GM21367 (cell line): ENCODE results near the gene RNGTT.
"Not testable (repeated sequence)": the region's sequence is repeated elsewhere in the genome, so short reads cannot be mapped to it uniquely, and the experiment has no call there.

Experiments used
- ATAC-seq: cut with Tn5 transposase; IDR thresholded peaks from one replicate; pipeline ENCODE4 v1.9.1; 2021; ENCODE audit not compliant: unreplicated experiment

The RNGTT gene

DNA sequence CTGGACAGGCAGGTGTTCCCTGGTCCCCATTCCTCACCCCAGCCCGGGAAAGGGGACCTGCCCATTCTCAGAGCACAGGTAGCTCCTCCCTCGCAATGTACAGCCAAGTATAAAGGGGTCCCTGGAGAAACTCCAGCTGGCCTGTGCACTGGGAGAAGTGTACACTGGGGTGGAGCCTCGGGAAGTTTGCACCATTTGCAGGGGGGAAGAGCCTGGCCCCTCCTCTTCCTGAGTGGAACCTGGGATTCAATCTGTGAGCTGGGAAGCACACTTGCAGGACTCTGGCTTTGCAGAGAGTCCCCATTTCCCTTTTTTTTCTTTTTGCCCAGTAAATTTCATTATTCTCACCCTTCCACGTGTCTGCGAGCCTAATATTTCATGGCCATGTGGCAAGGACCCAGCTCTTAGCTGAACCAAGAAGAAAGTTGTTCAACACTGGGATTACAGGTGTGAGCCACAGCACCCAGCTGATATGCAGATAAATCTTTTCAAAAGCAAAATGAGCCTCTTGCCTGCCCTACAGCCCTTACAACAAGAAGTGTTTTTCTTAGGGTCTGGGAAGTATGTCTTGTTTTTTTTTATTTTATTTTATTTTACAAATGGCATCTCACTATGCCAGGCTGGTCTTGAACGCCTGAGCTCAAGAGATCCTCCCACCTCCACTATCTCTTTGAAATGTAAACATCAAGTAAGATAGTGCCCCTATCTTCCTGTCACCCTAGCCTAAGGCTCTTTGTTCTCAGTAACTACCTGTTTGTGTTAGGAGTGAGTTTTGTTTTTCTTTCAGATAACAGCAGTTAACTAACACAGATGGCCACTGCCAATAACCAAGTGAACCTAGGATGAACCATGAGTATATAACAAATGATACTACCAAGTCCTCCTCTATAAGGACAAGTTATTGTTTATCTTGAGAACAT is 9.3 kb upstream of the RNGTT start:
- no peak for ATAC-seq

DNA sequence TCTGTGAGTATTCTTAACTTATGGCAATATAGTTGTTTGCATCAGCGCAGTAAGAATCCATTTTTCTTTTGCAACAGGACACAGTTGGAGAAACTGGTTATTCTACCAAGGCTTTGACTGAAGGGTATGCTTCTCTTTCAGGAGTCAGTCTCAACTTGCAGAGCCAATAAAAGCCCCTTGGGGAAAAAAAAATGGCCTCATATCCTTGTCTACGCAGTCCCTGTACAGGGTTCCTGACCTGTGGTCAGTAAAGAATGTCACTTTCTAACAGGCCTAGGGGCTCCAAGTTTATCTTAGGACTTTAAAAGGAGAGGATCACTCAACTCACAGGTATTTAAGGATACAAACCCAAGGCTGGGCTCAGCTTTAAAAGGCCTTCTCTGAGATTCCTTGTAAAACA is 6.9 kb upstream of the RNGTT start:
- no peak for ATAC-seq

DNA sequence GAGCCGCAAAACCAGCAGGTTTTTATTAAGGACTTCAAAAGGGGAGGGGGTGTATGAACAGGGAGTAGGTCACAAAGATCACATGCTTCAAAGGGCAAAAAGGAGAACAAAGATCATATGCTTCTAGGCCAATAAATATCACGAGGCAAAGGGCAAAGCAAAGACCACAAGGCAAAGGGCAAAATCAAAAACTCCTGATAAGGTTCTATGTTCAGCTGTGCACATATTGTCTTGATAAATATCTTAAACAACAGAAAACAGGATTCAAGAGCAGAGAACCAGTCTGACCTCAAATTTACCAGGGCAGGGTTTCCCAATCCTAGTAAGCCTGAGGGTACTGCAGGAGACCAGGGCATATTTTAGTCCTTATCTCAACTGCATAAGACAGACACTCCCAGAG is 5.8 kb upstream of the RNGTT start:
- not testable (repeated sequence) for ATAC-seq

DNA sequence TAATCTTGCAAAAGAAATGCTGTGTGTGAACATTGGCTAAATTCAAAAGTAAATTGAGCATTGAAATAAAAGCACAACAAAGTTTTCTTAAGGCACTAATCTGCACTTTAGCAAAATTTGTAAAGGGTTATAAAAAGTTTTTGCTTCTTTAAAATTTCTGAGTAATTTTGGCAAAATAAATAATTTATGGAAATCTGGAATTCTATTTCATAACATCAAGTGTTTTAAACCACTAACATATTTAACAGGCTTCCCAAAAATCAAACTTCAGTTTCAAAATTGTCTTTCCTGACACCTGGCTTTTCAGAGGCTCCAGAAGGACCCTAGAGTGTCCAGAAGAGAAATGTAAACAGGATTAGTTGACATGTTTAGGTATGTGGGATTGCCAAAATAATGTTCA is 4.5 kb upstream of the RNGTT start:
- no peak for ATAC-seq

- ATAC-seq, result no peak
Measured at GRCh38 chr6:88965691-88966090, 2.3 kb upstream of the RNGTT start.

DNA sequence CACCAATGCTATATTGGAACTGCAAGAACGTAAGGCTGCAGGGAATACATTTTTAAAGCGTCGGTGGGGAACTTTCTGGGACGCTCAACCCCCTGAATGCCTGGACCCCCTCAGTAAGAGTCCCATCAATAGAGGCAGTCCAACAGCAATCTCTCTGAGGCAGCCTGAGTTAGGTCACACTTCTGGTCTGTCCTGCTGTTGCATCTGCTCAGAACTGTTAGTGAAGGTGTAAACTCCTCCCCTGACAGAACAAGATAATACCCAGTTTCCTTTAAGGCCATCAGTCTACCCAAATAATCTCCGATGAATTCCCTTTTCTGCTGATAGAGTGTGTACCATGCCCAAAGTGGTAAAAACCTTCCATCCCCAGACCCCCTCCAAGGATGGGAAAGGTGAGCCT is 1.1 kb upstream of the RNGTT start:
- ATAC-seq, result no peak

DNA sequence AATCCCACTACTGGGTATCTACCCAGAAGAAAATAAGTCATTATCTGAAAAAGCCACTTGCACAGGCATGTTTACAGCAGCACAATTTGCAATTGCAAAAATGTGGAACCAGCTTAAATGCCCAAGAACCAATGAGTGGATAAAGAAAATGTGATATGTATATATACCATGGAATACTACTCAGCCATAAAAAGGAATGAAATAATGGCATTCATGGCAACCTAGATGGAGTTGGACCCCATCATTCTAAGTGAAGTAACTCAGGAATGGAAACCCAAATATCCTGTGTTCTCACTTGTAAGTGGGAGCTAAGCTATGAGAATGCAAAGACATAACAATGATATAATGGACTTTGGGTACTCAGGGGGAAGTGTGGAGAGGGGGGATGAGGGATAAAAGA is 4.6 kb downstream of the RNGTT start:
- no peak for ATAC-seq

GRCh38 chr6:88953550-88954386 is 9.7 kb downstream of the RNGTT start:
- ATAC-seq, result no peak

GRCh38 chr6:88952065-88952704 is 11.2 kb downstream of the RNGTT start:
- ATAC-seq, result no peak

DNA sequence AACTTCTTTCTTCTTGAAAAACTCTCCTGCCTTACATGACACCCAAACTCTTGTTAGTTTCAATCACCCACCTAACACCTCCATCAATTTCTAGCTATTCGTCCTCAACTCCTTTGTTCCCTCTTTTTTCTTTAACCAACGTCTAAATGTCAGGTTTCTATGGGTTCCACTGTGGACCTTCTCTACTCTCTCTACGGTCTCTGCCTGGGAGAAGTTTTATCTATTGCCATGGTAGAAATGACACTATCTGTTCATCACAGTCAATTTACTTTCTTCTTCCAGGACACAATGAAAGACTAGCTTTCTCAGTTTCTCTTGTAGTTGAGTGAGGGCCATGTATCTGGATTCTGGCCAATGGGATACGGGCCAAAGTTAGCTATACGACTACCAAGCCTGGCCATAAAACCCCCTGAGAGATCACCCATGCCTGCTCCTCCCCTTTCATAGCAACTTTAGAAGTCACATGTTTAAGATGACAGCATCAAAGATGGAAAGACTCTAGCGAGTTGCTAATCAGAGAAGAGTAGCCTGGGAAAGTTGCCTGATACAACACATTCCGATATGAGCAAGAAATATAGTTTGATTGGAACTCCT is 17.9 kb downstream of the RNGTT start:
- no peak for ATAC-seq

- ATAC-seq, result no peak
Measured at GRCh38 chr6:88933521-88933920, 29.9 kb downstream of the RNGTT start.

- ATAC-seq, result not testable (repeated sequence)
Measured at GRCh38 chr6:88932019-88932418, 31.4 kb downstream of the RNGTT start.

DNA sequence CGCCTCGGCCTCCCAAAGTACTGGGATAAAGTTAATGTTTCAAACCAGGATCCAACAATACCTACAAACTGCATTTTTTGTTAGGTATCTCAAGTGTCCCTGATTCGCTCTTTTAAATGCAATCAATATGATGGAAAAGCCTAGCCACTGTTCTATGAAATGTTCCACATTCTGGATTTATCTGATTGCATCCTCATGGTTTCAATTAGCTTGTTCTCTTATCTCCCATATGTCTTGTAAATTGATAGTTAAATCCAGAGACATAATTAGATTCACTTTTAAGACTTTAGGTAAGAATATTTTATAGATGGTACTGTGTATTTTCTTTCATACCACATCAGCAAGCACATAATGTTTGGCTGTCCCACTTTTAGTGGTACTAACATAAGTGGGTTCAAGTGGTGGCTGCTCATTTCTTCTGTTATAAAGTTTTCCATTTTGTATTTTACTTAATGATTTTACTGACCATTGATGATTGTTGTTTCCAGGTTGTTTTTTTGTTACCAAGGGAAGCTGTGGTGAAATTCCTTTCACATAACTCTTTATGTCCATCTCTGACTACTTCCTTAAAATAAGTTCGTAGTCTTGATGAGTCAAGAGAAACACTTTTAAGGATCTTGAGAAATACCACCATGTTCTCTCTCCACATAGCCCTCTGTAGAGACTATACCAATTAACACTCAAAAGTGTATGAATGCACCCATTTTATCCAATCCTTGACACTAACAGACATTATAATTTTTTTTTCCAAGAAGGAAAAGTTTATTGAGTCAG is 40.5 kb downstream of the RNGTT start:
- ATAC-seq, result no peak

DNA sequence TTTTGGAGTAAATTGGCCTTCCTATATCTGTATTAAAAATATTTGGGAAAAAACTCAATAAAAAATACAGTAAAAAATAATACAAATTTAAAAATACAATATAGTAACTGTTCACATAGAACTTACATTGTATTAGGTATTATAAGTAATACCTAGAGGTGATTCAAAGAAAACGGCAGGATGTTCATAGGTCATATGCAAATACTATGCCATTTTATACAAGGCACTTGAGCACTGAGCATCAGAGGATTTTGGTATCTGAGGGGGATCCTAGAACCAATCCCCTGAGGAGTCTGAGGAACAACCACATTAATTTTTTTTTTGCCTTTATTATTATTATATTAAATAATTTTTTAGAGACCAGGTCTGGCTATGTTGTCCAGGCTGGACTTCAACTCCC is 41.7 kb downstream of the RNGTT start:
- no peak for ATAC-seq

DNA sequence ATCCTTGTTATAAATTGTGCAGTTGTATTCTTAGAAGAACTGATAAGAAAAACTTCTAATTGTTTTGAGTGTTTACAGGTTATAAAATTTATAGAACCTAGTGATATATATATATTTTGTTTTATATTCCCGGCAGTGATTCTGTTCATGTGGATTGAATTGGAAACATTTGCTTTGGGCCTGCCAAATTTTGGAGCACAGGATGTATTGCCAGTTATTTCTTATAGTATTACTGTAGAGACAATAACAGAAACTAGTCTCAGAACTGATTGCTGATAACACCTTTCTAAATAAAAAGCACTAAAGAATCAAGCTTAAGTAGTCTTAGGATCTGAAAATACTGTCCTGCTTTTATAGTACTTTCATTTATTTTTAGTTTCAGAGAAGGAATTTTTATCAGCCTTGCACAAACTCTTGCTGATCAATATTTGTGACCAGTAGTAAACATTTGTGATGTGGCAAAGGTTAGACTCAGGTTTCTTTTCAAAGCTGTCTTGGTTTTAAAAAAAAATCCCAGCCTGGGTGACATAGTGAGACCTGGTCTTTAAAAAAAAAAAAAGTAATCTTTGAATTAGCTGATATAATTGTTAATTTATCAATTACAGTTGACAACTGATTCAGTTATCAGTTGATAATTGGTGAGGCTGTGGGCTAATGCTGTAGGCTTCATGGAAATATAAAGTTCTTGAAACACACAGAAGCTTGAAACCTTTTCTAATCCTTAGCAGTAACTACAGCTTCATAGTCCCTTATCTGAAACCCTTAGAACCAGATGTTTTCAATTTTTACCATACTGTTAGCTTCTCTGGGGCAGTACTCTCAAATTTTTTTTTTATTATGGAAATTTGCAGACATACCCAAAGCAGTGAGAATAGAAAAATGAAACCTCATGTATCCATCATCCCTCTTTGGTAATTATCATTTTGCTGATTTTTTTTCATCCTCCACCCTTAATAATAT is 42.4 kb downstream of the RNGTT start:
- ATAC-seq, result no peak

DNA sequence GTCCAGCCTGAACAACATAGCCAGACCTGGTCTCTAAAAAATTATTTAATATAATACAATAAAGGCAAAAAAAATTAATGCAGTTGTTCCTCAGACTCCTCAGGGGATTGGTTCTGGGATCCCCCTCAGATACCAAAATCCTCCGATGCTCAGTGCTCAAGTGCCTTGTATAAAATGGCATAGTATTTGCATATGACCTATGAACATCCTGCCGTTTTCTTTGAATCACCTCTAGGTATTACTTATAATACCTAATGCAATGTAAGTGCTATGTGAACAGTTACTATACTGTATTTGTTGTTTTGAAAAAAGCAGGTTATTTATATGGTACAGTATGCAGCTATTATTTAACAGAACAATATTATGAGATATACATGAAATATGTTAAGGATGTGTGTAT is 43.3 kb downstream of the RNGTT start:
- no peak for ATAC-seq

GRCh38 chr6:88919032-88919431 is 44.4 kb downstream of the RNGTT start:
- no peak for ATAC-seq

- no peak for ATAC-seq
Measured at GRCh38 chr6:88916615-88917208, 46.7 kb downstream of the RNGTT start.
